ENCODE data around the gene FGF11.
"Not testable (repeated sequence)": the region's sequence is repeated elsewhere in the genome, so short reads cannot be mapped to it uniquely, and the experiment has no call there.

Gene FGF11

GRCh38 chr17:7459961-7460545, 20.7 kb downstream of the FGF11 start:
- Mint-ChIP-seq H3K9me3 (no peaks in the 10 kb centered on the region), H3K4me1 (ENCODE audit: low read depth) (peaks cover 14% of the 10 kb centered on the region), H3K27ac (no peak overlapping the region), H3K4me3 (no peak overlapping the region), H3K27me3 (no peaks in the 10 kb centered on the region), H3K36me3 (ENCODE audit: low read depth) (peaks cover 5% of the 10 kb centered on the region)

- H3K4me3 Mint-ChIP-seq, result no peak overlapping the region
- peaks cover 8% of the 10 kb centered on the region for H3K4me1 Mint-ChIP-seq (ENCODE audit: low read depth)
- H3K27me3 Mint-ChIP-seq, result no peaks in the 10 kb centered on the region
- peaks cover 9% of the 10 kb centered on the region for H3K36me3 Mint-ChIP-seq (ENCODE audit: low read depth)
- H3K9me3 Mint-ChIP-seq, result no peaks in the 10 kb centered on the region
- no peak overlapping the region for H3K27ac Mint-ChIP-seq
Observed at GRCh38 chr17:7460850-7461660, 21.7 kb downstream of the FGF11 start.

GRCh38 chr17:7462474-7463371, 23.4 kb downstream of the FGF11 start:
- Mint-ChIP-seq H3K27ac (no peak overlapping the region), H3K4me1 (ENCODE audit: low read depth) (peaks cover 14% of the 10 kb centered on the region), H3K27me3 (no peaks in the 10 kb centered on the region), H3K36me3 (ENCODE audit: low read depth) (peaks cover 9% of the 10 kb centered on the region), H3K4me3 (no peak overlapping the region), H3K9me3 (no peaks in the 10 kb centered on the region)

- no peaks in the 10 kb centered on the region for H3K9me3 Mint-ChIP-seq
- H3K27me3 Mint-ChIP-seq, result no peaks in the 10 kb centered on the region
- no peak overlapping the region for H3K27ac Mint-ChIP-seq
- no peak overlapping the region for H3K4me3 Mint-ChIP-seq
- H3K36me3 Mint-ChIP-seq (ENCODE audit: low read depth), result peaks cover 9% of the 10 kb centered on the region
- peaks cover 16% of the 10 kb centered on the region for H3K4me1 Mint-ChIP-seq (ENCODE audit: low read depth)
Observed at GRCh38 chr17:7463372-7463846, 24.1 kb downstream of the FGF11 start.

GRCh38 chr17:7464081-7464480, 24.8 kb downstream of the FGF11 start:
- H3K27me3 Mint-ChIP-seq, result no peaks in the 10 kb centered on the region
- no peak overlapping the region for H3K27ac Mint-ChIP-seq
- peaks cover 16% of the 10 kb centered on the region for H3K4me1 Mint-ChIP-seq (ENCODE audit: low read depth)
- no peak overlapping the region for H3K4me3 Mint-ChIP-seq
- peaks cover 9% of the 10 kb centered on the region for H3K36me3 Mint-ChIP-seq (ENCODE audit: low read depth)
- H3K9me3 Mint-ChIP-seq, result no peaks in the 10 kb centered on the region

GRCh38 chr17:7465597-7466275, 26.4 kb downstream of the FGF11 start:
- Mint-ChIP-seq H3K27me3 (no peaks in the 10 kb centered on the region), H3K4me1 (ENCODE audit: low read depth) (peaks cover 16% of the 10 kb centered on the region), H3K36me3 (ENCODE audit: low read depth) (peaks cover 9% of the 10 kb centered on the region), H3K27ac (no peak overlapping the region), H3K9me3 (no peaks in the 10 kb centered on the region), H3K4me3 (no peak overlapping the region)

GRCh38 chr17:7466318-7466638, 27.0 kb downstream of the FGF11 start:
- H3K27me3 Mint-ChIP-seq, result no peaks in the 10 kb centered on the region
- H3K9me3 Mint-ChIP-seq, result no peaks in the 10 kb centered on the region
- peaks cover 6% of the 10 kb centered on the region for H3K36me3 Mint-ChIP-seq (ENCODE audit: low read depth)
- H3K27ac Mint-ChIP-seq, result no peak overlapping the region
- H3K4me3 Mint-ChIP-seq, result no peak overlapping the region
- peaks cover 16% of the 10 kb centered on the region for H3K4me1 Mint-ChIP-seq (ENCODE audit: low read depth)

- Mint-ChIP-seq H3K27ac (no peak overlapping the region), H3K4me1 (ENCODE audit: low read depth) (peaks cover 21% of the 10 kb centered on the region), H3K27me3 (no peaks in the 10 kb centered on the region), H3K4me3 (no peak overlapping the region), H3K9me3 (no peaks in the 10 kb centered on the region), H3K36me3 (ENCODE audit: low read depth) (peaks cover 7% of the 10 kb centered on the region)
Observed at GRCh38 chr17:7466639-7467341, 27.5 kb downstream of the FGF11 start.

- H3K27me3 Mint-ChIP-seq, result no peaks in the 10 kb centered on the region
- H3K4me3 Mint-ChIP-seq, result no peak overlapping the region
- H3K4me1 Mint-ChIP-seq (ENCODE audit: low read depth), result peaks cover 26% of the 10 kb centered on the region
- peak overlapping the region; percentile 26 for H3K27ac Mint-ChIP-seq
- H3K36me3 Mint-ChIP-seq (ENCODE audit: low read depth), result peaks cover 8% of the 10 kb centered on the region
- H3K9me3 Mint-ChIP-seq, result no peaks in the 10 kb centered on the region
Observed at GRCh38 chr17:7467498-7467897, 28.2 kb downstream of the FGF11 start.

- no peak overlapping the region for H3K4me3 Mint-ChIP-seq
- H3K9me3 Mint-ChIP-seq, result no peaks in the 10 kb centered on the region
- peaks cover 8% of the 10 kb centered on the region for H3K36me3 Mint-ChIP-seq (ENCODE audit: low read depth)
- H3K4me1 Mint-ChIP-seq (ENCODE audit: low read depth), result peaks cover 30% of the 10 kb centered on the region
- H3K27ac Mint-ChIP-seq, result no peak overlapping the region
- H3K27me3 Mint-ChIP-seq, result no peaks in the 10 kb centered on the region
Observed at GRCh38 chr17:7468290-7468689, 29.0 kb downstream of the FGF11 start.

- no peaks in the 10 kb centered on the region for H3K9me3 Mint-ChIP-seq
- peaks cover 30% of the 10 kb centered on the region for H3K4me1 Mint-ChIP-seq (ENCODE audit: low read depth)
- peaks cover 8% of the 10 kb centered on the region for H3K36me3 Mint-ChIP-seq (ENCODE audit: low read depth)
- no peak overlapping the region for H3K27ac Mint-ChIP-seq
- H3K4me3 Mint-ChIP-seq, result no peak overlapping the region
- no peaks in the 10 kb centered on the region for H3K27me3 Mint-ChIP-seq
Observed at GRCh38 chr17:7468804-7469389, 29.6 kb downstream of the FGF11 start.

GRCh38 chr17:7469843-7470242, 30.5 kb downstream of the FGF11 start:
- H3K27ac Mint-ChIP-seq; H3K27me3 Mint-ChIP-seq; H3K36me3 Mint-ChIP-seq (ENCODE audit: low read depth); H3K9me3 Mint-ChIP-seq; H3K4me3 Mint-ChIP-seq: not testable (repeated sequence)
- H3K4me1 Mint-ChIP-seq (ENCODE audit: low read depth), result peaks cover 30% of the 10 kb centered on the region

- H3K27ac Mint-ChIP-seq; H3K36me3 Mint-ChIP-seq (ENCODE audit: low read depth); H3K27me3 Mint-ChIP-seq; H3K9me3 Mint-ChIP-seq; H3K4me3 Mint-ChIP-seq: not testable (repeated sequence)
- H3K4me1 Mint-ChIP-seq (ENCODE audit: low read depth), result peaks cover 34% of the 10 kb centered on the region
Observed at GRCh38 chr17:7470457-7470973, 31.2 kb downstream of the FGF11 start.

GRCh38 chr17:7471729-7472128, 32.4 kb downstream of the FGF11 start:
- Mint-ChIP-seq H3K27me3 (no peaks in the 10 kb centered on the region), H3K36me3 (ENCODE audit: low read depth) (peaks cover 4% of the 10 kb centered on the region), H3K27ac (peak overlapping the region; percentile 45), H3K4me1 (ENCODE audit: low read depth) (peaks cover 42% of the 10 kb centered on the region), H3K9me3 (no peaks in the 10 kb centered on the region), H3K4me3 (no peak overlapping the region)
